GM21390 (cell line): ENCODE results near the gene DNAJC24.

ENCODE experiments used
- ATAC-seq: cut with Tn5 transposase; IDR thresholded peaks from one replicate; pipeline ENCODE4 v1.9.1; 2021; ENCODE audit not compliant: unreplicated experiment

The DNAJC24 gene

GRCh38 chr11:31480930-31481329 lies 111.3 kb downstream of the DNAJC24 start:
- no peak for ATAC-seq
